ENCODE measurements around the gene LMBRD1. TPM values are rescaled to one million over a fixed set of nuclear protein-coding genes. Genes with fewer than 3 reads are reported as not detected.
"Not testable (repeated sequence)": the region's sequence is repeated elsewhere in the genome, so short reads cannot be mapped to it uniquely, and the experiment has no call there.

Gene LMBRD1
- total RNA-seq, 4 donors from 2014 or later, result 65.7 to 110 (median 77.3) TPM

DNA sequence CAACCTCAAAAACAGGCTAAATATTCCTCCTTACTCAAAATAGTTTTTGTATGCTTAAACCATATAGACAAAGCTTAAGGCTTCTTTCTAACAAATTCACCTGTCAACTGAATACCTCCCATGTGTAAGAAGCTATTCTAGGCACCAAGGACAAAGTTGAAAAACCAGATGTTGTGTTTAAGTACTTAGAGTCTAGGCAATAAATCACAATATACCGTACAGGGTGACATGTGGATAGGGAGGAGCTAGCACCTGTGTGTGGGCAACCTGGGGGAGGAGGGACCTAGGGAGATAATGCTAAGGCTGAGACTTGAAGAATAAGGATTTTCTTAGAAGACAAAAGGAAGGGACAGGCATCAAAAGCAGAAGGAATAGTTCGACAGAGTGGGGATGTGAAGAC, 123.5 kb downstream of the LMBRD1 start:
- no peak overlapping the region for H3K27ac ChIP-seq
- 60 to 68% methylated on average over 2 of the region's 2 CpGs for WGBS, 2 donors
- H3K4me1 ChIP-seq, result no peaks in the 10 kb centered on the region
- DNase-seq (ENCODE audit: low spot score in 2 of 2), result no peak
- no peaks in the 10 kb centered on the region for H3K9me3 ChIP-seq
- H3K4me3 ChIP-seq, result no peak overlapping the region
- TF ChIP-seq EP300 (IDR thresholded peaks at IDR 0.05) (no peak), POLR2A (IDR thresholded peaks at IDR 0.05) (no peak)
- TF ChIP-seq, protein P1, sequence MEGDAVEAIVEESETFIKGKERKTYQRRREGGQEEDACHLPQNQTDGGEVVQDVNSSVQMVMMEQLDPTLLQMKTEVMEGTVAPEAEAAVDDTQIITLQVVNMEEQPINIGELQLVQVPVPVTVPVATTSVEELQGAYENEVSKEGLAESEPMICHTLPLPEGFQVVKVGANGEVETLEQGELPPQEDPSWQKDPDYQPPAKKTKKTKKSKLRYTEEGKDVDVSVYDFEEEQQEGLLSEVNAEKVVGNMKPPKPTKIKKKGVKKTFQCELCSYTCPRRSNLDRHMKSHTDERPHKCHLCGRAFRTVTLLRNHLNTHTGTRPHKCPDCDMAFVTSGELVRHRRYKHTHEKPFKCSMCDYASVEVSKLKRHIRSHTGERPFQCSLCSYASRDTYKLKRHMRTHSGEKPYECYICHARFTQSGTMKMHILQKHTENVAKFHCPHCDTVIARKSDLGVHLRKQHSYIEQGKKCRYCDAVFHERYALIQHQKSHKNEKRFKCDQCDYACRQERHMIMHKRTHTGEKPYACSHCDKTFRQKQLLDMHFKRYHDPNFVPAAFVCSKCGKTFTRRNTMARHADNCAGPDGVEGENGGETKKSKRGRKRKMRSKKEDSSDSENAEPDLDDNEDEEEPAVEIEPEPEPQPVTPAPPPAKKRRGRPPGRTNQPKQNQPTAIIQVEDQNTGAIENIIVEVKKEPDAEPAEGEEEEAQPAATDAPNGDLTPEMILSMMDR (IDR thresholded peaks at IDR 0.05), result no peak
- H3K27me3 ChIP-seq, result no peaks in the 10 kb centered on the region
- peaks cover 0 to 74% (median 0%) of the 10 kb centered on the region in 3 donors for H3K36me3 ChIP-seq

DNA sequence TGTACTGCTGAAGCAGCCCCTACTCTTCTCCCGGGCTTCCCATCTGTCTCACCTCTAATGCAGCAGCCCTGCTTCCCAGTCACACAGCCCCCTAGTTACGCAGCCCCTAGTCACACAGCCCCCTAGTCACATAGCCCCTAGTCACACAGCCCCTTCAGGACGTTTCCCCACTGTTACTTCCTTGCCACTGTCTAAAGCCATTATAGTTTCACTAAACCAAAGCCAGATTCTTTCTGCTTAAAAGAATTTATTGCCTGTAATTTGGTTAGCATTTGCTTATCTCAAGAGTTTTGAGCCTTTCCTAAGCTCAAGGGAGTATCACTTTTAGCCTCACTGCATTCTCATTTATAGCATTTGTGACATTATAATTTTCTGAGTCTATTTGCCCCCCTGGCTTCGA, 127.9 kb downstream of the LMBRD1 start:
- WGBS, 2 donors, result 54 to 60% methylated on average over 4 of the region's 4 CpGs
- H3K27me3 ChIP-seq, result no peaks in the 10 kb centered on the region
- no peak for DNase-seq (ENCODE audit: low spot score in 2 of 2)
- no peaks in the 10 kb centered on the region for H3K9me3 ChIP-seq
- no peak overlapping the region for H3K4me3 ChIP-seq
- H3K27ac ChIP-seq, result no peak overlapping the region
- TF ChIP-seq, protein P1 (IDR thresholded peaks at IDR 0.05), result no peak
- TF ChIP-seq POLR2A (IDR thresholded peaks at IDR 0.05) (no peak), EP300 (IDR thresholded peaks at IDR 0.05) (no peak)
- H3K36me3 ChIP-seq, result peaks cover 0 to 37% (median 0%) of the 10 kb centered on the region in 3 donors
- H3K4me1 ChIP-seq, result no peaks in the 10 kb centered on the region

DNA sequence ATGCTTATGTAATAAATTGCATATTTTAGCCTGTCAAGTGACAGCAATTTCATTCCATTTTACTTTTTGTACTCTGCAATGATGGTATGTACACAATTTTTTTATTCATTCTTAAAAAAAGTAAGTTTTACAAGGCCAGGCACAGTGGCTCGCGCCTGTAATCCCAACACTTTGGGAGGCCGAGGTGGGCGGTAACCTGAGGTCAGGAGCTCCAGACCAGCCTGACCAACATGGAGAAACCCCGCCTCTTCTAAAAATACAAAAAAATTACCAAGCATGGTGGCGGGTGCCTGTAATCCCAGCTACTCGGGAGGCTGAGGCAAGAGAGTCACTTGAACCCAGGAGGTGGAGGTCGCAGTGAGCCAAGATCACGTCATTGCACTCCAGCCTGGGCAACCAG, 130.0 kb downstream of the LMBRD1 start:
- H3K9me3 ChIP-seq; H3K27me3 ChIP-seq; DNase-seq (ENCODE audit: low spot score in 2 of 2); H3K4me3 ChIP-seq; H3K4me1 ChIP-seq; H3K27ac ChIP-seq: not testable (repeated sequence)
- WGBS, 2 donors, result 82 to 86% methylated on average over 9 of the region's 9 CpGs
- peaks cover 0 to 15% (median 0%) of the 10 kb centered on the region in 3 donors for H3K36me3 ChIP-seq

DNA sequence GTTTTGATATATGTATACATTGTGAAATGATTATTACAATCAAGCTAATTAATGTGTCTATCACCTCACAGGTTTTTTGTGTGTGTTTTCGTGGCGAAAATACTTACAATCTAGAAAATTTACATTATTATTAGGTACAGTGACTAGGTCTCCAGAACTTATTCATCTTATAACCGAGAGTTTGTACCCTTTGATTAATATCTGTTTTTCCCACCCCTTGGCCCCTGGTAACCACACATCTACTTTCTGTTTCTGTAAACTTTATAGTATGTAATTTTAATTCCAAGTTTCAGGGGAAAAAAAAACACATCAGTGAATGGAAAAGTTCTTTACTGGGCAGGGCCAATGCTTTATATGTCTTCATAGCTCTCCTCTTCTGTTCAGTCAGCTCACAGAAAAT, 131.4 kb downstream of the LMBRD1 start:
- H3K27ac ChIP-seq, result no peak overlapping the region
- 84 to 89% methylated on average over 3 of the region's 3 CpGs for WGBS, 2 donors
- no peaks in the 10 kb centered on the region for H3K27me3 ChIP-seq
- no peaks in the 10 kb centered on the region for H3K4me1 ChIP-seq
- peaks cover 0 to 8% (median 0%) of the 10 kb centered on the region in 3 donors for H3K36me3 ChIP-seq
- H3K9me3 ChIP-seq, result no peaks in the 10 kb centered on the region
- TF ChIP-seq POLR2A (IDR thresholded peaks at IDR 0.05), result no peak
- TF ChIP-seq, protein P1 (IDR thresholded peaks at IDR 0.05), result no peak
- no peak for TF ChIP-seq EP300 (IDR thresholded peaks at IDR 0.05)
- DNase-seq (ENCODE audit: low spot score in 2 of 2), result no peak
- H3K4me3 ChIP-seq, result no peak overlapping the region

DNA sequence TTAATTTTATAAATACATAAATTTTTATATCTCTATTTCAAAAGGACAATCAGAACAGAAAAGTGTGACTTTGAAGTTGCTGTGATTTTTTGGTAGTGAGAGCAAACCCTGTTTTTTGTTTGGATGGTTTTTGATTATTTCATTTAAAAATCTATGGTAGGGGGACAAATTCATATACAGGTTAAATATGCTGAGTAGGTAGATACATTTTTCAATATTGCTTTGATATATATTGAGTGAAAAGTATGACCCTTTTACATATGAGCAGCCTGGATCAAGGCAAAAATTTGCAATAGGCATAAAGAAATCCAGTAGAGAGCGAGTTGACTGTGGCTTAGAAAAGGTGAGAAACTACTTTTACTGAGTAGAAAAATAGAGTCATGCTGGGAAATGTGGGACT, 132.3 kb downstream of the LMBRD1 start:
- no peaks in the 10 kb centered on the region for H3K27me3 ChIP-seq
- no peak for DNase-seq (ENCODE audit: low spot score in 2 of 2)
- no peak overlapping the region for H3K4me3 ChIP-seq
- peaks cover 0 to 3% (median 0%) of the 10 kb centered on the region in 4 donors for H3K9me3 ChIP-seq
- 78 to 89% methylated on average over 1 of the region's 1 CpG for WGBS, 2 donors
- no peak for TF ChIP-seq POLR2A (IDR thresholded peaks at IDR 0.05)
- TF ChIP-seq EP300 (IDR thresholded peaks at IDR 0.05), result no peak
- TF ChIP-seq, protein P1 (IDR thresholded peaks at IDR 0.05), result no peak
- H3K4me1 ChIP-seq, result no peaks in the 10 kb centered on the region
- no peak overlapping the region for H3K27ac ChIP-seq
- no peaks in the 10 kb centered on the region for H3K36me3 ChIP-seq

DNA sequence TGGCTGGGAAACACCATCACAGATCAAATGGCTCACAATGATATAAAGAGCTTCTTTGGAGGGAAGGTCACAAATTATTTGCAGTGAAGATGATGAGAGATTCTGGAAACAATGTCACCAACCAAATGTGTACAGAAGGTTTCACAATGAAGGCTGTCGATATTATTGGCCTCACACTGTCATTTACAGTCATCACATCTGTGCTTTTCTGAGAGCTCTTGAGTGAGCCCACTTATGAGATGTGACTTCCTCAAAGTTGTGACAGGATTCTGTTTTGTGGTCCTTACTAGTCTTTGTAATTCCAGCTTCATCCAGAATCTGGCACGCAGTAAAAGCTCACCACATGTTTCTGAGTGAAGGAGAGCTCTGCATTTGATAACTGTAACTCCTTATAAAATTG, 133.6 kb downstream of the LMBRD1 start:
- Histone ChIP-seq H3K27me3 (no peaks in the 10 kb centered on the region), H3K4me1 (no peaks in the 10 kb centered on the region), H3K27ac (no peak overlapping the region), H3K4me3 (no peak overlapping the region), H3K36me3 (no peaks in the 10 kb centered on the region), H3K9me3 (peaks cover 0 to 14% (median 0%) of the 10 kb centered on the region in 4 donors)
- TF ChIP-seq POLR2A (IDR thresholded peaks at IDR 0.05) (no peak), EP300 (IDR thresholded peaks at IDR 0.05) (no peak)
- TF ChIP-seq, protein P1 (IDR thresholded peaks at IDR 0.05), result no peak
- no peak for DNase-seq (ENCODE audit: low spot score in 2 of 2)
- 81 to 86% methylated on average over 2 of the region's 2 CpGs for WGBS, 2 donors

Data from tibial nerve (tissue), 4 donors.